ENCODE measurements around the gene PRSS8. TPM values are rescaled to one million over a fixed set of nuclear protein-coding genes. Genes with fewer than 3 reads are reported as not detected.
"Not testable (repeated sequence)": the region's sequence is repeated elsewhere in the genome, so short reads cannot be mapped to it uniquely, and the experiment has no call there.

Gene PRSS8
- 0.13 TPM for polyA plus RNA-seq (2013, experiment 1 of 2; ENCODE audit: insufficient read length)
- not detected for polyA plus RNA-seq (2013, experiment 2 of 2; ENCODE audit: insufficient read length)

- DNase-seq = no peak
Measured at GRCh38 chr16:31135535-31136286, at the start of gene PRSS8. Gene PRSS8, minus strand, starts transcription at chr16:31135727. Its CDS starts 229 bp downstream, at chr16:31135498.

GRCh38 chr16:31184888-31185287 is 49.4 kb upstream of the PRSS8 start:
- DNase-seq = no peak

GRCh38 chr16:31183432-31184428 is 48.2 kb upstream of the PRSS8 start:
- DNase-seq = no peak

- DNase-seq = no peak
Measured at GRCh38 chr16:31182391-31182790, 46.9 kb upstream of the PRSS8 start.

GRCh38 chr16:31181102-31181830 is 45.7 kb upstream of the PRSS8 start:
- DNase-seq = peak; percentile 46

GRCh38 chr16:31179747-31180459 is 44.4 kb upstream of the PRSS8 start, which contains the start of gene FUS:
Gene FUS, plus strand, starts transcription at chr16:31180139. Its CDS starts 76 bp downstream, at chr16:31180215.
- peak; percentile 85 for DNase-seq

- DNase-seq = no peak
Measured at GRCh38 chr16:31179219-31179746, 43.8 kb upstream of the PRSS8 start.

- no peak for DNase-seq
Measured at GRCh38 chr16:31177136-31177535, 41.6 kb upstream of the PRSS8 start.

GRCh38 chr16:31170048-31170447 is 34.5 kb upstream of the PRSS8 start:
- not testable (repeated sequence) for DNase-seq

- DNase-seq = no peak
Measured at GRCh38 chr16:31168848-31169247, 33.3 kb upstream of the PRSS8 start.

GRCh38 chr16:31167315-31167714 is 31.8 kb upstream of the PRSS8 start:
- no peak for DNase-seq

GRCh38 chr16:31157136-31157535 is 21.6 kb upstream of the PRSS8 start:
- no peak for DNase-seq

- DNase-seq = not testable (repeated sequence)
Measured at GRCh38 chr16:31150976-31151375, 15.4 kb upstream of the PRSS8 start.

GRCh38 chr16:31149894-31150890 is 14.7 kb upstream of the PRSS8 start, which contains the start of gene PRSS36:
Gene PRSS36, minus strand, starts transcription at chr16:31150066. Its CDS starts 31 bp downstream, at chr16:31150035.
- DNase-seq = no peak

- no peak for DNase-seq
Measured at GRCh38 chr16:31149332-31149731, 13.8 kb upstream of the PRSS8 start.

- DNase-seq = no peak
Measured at GRCh38 chr16:31148896-31149295, 13.4 kb upstream of the PRSS8 start.

- DNase-seq = no peak
Measured at GRCh38 chr16:31148281-31148728, 12.8 kb upstream of the PRSS8 start.

- DNase-seq = no peak
Measured at GRCh38 chr16:31147574-31147973, 12.0 kb upstream of the PRSS8 start.

- no peak for DNase-seq
Measured at GRCh38 chr16:31145398-31145990, 10.0 kb upstream of the PRSS8 start.
